ENCODE results near the gene TMEFF2.

DNA sequence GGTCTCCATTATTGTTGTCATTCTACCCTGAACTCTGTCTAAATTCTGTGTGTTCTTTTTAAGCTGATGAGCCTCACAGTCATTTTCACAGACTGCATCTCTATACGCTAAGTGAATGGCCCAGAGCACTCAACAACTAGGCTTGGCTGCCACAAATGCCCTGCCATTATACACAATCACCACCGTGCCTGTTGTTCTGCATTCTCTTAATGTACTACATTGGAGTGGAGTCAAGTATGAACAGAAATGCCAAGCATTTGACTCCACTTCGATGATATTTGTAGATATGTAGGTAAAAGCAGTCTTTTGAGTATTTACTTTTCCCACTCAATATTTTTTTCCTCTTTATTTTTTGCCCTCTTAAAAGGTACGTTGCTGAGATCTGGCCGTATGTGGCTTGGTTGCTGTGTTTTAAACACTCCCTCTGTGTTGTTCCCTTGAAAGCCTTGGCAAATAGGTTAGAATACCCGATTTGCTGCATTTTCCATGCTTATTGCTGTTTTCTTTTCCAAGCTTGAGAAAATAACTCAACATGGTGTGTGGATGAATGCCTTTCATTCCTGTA is 36.2 kb upstream of the TMEFF2 start:
- TF ChIP-seq, protein P1, sequence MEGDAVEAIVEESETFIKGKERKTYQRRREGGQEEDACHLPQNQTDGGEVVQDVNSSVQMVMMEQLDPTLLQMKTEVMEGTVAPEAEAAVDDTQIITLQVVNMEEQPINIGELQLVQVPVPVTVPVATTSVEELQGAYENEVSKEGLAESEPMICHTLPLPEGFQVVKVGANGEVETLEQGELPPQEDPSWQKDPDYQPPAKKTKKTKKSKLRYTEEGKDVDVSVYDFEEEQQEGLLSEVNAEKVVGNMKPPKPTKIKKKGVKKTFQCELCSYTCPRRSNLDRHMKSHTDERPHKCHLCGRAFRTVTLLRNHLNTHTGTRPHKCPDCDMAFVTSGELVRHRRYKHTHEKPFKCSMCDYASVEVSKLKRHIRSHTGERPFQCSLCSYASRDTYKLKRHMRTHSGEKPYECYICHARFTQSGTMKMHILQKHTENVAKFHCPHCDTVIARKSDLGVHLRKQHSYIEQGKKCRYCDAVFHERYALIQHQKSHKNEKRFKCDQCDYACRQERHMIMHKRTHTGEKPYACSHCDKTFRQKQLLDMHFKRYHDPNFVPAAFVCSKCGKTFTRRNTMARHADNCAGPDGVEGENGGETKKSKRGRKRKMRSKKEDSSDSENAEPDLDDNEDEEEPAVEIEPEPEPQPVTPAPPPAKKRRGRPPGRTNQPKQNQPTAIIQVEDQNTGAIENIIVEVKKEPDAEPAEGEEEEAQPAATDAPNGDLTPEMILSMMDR (IDR thresholded peaks at IDR 0.05; ENCODE audit: low read depth, low read length) = no peak
- no peak for TF ChIP-seq POLR2A (IDR thresholded peaks at IDR 0.05; ENCODE audit: extremely low read depth, insufficient read length)

All from NB4 (cell line).